COLO668 (cell line): Measurements from ENCODE around the gene H1-8.
"Not testable (repeated sequence)": the region's sequence is repeated elsewhere in the genome, so short reads cannot be mapped to it uniquely, and the experiment has no call there.

Experiments used
- DNase-seq: peaks from one replicate; lab custom pipeline; 2025; ENCODE audit not compliant: unreplicated experiment; lab: John Stamatoyannopoulos, UW

The H1-8 gene

DNA sequence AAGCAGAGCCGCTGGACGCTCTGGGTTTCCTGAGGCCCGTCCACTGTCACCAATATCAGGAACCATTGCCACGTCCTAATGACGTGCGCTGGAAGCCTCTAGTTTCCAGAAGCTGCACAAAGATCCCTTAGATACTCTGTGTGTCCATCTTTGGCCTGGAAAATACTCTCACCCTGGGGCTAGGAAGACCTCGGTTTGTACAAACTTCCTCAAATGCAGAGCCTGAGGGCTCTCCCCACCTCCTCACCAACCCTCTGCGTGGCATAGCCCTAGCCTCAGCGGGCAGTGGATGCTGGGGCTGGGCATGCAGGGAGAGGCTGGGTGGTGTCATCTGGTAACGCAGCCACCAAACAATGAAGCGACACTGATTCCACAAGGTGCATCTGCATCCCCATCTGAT, 11.3 kb upstream of the H1-8 start:
- no peak for DNase-seq

DNA sequence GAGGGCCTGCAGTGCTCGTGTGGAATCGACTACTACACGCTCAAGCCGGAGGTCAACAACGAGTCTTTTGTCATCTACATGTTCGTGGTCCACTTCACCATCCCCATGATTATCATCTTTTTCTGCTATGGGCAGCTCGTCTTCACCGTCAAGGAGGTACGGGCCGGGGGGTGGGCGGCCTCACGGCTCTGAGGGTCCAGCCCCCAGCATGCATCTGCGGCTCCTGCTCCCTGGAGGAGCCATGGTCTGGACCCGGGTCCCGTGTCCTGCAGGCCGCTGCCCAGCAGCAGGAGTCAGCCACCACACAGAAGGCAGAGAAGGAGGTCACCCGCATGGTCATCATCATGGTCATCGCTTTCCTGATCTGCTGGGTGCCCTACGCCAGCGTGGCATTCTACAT, 10.7 kb upstream of the H1-8 start:
- no peak for DNase-seq

DNA sequence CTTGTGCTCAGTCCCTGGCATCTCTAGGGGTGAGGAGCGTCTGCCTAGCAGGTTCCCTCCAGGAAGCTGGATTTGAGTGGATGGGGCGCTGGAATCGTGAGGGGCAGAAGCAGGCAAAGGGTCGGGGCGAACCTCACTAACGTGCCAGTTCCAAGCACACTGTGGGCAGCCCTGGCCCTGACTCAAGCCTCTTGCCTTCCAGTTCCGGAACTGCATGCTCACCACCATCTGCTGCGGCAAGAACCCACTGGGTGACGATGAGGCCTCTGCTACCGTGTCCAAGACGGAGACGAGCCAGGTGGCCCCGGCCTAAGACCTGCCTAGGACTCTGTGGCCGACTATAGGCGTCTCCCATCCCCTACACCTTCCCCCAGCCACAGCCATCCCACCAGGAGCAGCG, 9.6 kb upstream of the H1-8 start:
- DNase-seq = no peak

DNA sequence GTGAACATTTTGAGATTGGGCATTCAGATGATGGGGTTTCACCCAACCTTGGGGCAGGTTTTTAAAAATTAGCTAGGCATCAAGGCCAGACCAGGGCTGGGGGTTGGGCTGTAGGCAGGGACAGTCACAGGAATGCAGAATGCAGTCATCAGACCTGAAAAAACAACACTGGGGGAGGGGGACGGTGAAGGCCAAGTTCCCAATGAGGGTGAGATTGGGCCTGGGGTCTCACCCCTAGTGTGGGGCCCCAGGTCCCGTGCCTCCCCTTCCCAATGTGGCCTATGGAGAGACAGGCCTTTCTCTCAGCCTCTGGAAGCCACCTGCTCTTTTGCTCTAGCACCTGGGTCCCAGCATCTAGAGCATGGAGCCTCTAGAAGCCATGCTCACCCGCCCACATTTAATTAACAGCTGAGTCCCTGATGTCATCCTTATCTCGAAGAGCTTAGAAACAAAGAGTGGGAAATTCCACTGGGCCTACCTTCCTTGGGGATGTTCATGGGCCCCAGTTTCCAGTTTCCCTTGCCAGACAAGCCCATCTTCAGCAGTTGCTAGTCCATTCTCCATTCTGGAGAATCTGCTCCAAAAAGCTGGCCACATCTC, 8.4 kb upstream of the H1-8 start:
- DNase-seq = no peak

DNA sequence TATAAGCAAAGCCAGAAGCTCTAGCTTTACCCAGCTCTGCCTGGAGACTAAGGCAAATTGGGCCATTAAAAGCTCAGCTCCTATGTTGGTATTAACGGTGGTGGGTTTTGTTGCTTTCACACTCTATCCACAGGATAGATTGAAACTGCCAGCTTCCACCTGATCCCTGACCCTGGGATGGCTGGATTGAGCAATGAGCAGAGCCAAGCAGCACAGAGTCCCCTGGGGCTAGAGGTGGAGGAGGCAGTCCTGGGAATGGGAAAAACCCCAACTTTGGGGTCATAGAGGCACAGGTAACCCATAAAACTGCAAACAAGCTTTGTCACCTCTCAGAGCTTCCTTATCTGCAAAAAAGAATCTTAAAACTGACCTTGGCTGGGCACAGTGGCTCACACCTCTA, 7.9 kb upstream of the H1-8 start:
- no peak for DNase-seq

DNA sequence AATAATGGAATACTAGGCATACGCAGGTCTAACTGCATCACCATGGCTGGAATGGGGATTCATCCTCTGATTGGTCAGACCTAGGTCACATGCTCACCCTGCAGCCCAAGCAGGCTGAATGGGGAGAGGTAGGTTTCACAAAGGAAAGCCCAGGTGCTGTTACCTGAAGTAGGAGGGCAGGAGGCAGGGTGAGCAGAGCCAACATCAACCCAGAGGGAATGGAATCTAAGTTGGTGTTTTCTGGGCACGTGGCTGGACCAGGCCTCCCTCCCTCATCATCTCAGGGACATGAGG, 6.7 kb upstream of the H1-8 start:
- DNase-seq = no peak

DNA sequence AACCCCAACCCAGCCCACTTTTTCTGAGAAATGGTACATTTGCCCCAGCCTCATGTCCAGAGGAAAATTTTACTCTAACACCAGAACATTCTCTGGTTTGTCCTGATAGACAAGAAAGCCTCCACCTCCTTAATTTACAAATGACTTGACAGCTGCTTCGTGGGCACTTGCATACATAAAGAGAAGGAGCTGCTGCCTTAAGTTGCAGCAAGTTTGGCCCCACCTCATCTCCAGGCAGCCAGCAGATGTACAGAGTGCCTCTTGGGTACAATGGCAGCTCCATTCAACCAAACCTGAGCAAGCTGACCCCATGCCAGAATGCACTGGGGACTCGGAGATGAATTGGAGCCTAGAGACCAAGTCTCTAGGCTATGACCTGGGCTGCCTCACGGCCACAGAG, 6.2 kb upstream of the H1-8 start:
- DNase-seq = no peak

DNA sequence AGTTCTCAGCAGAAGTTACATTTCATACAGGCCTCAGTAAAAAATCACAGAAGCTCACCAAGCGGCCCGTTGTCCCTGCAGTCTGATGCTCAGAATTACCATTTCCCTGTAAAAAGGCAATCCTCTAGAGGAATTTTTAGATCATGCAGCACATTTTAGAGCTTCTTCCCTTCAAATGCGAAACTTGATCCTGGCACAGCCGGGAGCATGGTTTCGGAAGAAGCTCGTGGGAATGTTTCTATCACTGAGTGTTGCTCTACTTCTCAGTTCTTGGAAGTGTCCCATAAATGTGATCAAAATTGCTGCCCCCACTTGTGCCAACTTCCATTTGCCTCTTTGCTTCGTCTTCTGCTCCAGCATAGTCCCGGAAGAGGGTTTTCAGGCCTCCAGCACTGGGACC, 3.8 kb upstream of the H1-8 start:
- DNase-seq = no peak

DNA sequence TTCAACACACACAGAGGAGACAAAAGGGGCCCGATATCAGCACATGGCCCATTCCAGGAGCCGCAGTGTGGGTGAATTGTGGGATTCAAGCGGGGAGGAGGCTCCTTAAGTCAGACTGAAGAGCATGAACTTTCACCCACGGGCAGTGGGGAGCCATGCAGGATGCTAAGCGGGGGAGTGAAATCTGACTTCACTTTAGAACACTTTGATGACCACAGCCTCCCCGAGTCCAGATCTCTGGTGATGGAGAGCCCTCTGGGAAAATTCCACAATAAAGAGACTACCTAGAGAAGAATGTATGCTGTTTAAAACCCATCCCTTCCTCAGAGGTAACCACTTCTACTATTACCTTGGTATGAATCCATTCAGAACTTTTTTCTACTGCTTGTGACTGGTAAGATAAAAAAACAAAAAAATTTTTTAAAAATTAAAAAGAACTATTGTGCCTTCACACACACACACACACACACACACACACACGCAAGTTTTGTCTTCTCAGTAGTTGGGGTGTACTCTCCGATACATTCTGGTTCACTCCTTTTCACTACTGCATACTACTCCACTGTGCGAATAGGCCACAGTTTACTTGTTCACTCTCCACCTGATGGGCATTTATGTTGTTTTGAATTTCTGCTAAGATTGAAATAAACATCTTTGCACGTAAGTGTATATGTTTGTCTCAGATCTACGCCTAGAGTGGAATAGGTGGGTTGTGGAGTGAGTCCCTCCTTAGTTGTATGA, 2.0 kb upstream of the H1-8 start:
- no peak for DNase-seq

DNA sequence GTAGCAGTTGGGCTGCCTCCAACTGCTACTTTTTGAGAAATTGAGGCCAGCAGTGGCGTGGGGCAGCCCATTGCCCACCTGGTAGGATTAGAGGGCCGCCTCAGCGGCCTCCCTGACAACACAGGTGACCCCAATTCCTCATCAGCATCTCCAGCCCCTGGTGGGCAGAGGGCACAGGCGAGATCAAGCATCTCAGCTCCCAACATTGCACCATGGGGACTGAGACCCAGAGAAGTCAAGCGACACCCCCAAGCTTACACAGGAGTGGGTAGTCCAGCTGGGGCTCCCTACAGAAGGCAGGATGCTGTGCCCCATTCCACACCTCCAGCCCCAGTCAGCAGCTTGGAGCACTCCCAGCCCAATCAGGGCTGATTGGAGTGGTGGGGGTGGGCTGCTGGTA, 228 bp upstream of the H1-8 start:
- no peak for DNase-seq

DNA sequence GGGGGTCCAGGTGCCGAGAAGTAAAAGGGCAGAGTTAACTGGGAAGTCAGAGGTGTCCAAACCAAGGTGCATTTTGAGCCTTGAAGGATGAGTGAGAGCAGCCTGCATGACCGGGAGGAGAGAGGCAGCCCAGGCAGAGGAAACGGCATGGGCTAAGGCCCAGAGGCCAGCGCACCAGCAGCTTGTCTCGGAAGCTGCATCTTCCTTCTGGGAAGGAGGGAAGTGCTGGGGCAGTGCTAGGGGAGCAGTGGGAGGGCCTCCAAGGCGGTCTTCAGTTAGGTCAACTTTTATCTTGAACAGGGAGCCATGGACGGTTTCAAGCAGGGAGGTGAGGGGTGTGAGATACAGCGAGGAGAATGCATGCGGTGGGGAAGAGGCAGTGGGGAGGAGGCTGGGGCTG, 1.0 kb downstream of the H1-8 start:
- DNase-seq = no peak

DNA sequence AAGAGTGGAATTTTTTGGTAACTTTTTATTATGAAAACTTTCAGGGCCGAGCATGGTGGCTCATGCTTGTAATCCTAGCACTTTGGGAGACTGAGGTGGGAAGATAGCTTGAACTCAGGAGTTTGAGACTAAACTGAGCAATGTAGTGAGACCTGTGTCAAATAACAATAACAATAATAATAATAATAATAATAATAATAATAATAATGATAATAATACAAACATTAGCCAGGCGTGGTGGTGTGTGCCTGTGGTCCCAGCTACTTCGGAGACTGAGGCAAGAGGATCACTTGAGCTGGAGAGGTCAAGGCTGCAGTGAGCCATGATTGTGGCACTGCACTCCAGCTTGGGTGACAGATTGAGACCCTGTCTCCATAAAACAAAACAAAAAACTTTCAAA, 3.0 kb downstream of the H1-8 start:
- not testable (repeated sequence) for DNase-seq

DNA sequence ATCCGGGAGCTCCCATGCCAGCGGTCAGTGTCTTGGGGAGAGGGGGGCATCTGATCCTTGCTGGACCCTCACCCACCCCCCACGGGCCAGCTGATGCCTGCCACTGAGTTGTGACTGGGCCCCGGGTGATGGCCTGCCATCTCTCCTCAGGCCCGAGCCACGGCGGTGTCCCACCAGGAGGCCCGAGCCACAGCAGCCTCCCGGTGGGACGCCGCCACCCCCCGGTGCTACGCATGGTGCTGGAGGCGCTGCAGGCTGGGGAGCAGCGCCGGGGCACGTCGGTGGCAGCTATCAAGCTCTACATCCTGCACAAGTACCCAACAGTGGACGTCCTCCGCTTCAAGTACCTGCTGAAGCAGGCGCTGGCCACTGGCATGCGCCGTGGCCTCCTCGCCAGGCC, 4.3 kb downstream of the H1-8 start:
- no peak for DNase-seq

DNA sequence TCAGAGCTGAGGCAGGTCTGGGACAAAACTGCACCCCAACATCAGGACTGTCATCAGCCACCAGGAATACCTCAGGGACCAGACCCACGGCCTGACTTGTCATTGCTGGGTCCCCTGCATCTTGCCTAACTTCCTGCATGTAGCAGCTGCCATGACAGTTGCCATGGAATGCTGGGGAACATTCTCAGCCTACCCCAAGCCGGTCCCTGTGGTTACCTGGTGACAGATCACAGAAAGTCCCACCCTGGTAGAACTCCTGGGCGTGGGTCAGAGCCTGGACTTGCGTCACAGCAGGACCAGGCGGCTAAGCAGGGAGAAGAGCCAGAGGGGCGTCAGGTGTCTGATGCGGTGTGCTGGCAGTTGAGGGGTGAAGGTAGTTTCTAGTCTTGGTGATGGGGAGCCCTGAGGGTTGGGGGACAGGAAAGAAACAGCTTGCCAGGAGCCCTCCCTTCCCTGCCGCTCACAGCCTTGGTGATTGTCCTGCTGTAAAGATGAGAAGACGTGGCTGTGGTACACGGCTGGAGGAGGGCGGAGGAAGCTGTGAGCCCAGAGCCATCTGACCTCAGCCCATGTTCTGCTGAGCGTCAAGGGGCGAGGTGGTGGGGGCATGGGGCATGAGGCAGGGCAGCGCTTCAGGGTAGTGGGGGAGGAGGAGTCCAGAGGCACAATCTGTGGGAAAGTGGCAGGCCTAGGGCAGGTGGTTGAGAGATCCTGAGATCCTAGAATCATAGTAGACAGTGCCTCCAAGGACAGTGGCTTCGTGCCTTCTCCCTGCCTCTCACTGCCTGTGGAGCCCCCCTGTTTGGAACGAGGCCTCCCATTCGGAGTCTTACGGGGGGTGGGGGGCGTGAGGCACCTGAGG, 5.4 kb downstream of the H1-8 start:
- no peak for DNase-seq

DNA sequence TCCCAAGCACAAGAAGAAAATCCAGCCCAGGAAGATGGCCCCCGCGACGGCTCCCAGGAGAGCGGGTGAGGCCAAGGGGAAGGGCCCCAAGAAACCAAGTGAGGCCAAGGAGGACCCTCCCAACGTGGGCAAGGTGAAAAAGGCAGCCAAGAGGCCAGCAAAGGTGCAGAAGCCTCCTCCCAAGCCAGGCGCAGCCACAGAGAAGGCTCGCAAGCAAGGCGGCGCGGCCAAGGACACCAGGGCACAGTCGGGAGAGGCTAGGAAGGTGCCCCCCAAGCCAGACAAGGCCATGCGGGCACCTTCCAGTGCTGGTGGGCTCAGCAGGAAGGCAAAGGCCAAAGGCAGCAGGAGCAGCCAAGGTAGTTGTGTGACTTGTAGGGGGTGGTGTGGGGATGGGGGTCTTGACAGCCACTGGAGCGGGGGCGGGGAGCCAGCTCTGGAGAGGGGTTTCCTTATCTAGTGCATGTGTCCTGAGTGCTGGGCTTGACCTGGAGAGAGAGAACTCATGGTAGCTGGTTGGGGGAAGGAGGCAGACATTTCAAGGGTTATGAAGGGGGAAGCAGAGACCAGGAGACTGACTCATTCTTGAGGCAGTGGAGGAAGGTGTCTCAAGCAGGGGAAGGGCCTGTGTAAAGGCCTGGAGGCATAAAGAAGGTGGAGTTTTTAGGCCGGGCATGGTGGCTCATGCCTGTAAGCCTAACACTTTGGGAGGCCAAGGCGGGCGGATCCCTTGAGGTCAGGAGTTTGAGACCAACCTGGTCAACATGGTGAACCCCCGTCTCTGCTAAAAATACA, 6.2 kb downstream of the H1-8 start:
- DNase-seq = no peak

DNA sequence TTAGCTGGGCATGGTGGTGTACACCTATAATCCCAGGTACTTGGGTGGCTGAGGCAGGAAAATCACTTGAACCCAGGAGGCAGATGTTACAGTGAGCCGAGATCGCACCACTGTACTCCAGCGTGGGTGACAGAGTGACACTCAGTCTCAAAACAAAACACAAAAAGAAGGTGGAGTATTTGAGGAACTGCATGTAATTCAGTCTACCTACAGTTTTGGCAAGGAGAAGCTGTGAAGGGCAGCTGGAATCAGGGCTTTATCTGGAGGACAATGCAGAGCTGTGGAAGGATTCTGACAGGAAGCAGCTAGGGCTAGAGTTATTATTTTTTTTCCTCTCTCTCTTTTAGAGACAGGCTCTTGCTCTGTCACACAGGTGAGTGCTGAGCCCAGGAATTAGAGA, 6.8 kb downstream of the H1-8 start:
- DNase-seq = no peak

DNA sequence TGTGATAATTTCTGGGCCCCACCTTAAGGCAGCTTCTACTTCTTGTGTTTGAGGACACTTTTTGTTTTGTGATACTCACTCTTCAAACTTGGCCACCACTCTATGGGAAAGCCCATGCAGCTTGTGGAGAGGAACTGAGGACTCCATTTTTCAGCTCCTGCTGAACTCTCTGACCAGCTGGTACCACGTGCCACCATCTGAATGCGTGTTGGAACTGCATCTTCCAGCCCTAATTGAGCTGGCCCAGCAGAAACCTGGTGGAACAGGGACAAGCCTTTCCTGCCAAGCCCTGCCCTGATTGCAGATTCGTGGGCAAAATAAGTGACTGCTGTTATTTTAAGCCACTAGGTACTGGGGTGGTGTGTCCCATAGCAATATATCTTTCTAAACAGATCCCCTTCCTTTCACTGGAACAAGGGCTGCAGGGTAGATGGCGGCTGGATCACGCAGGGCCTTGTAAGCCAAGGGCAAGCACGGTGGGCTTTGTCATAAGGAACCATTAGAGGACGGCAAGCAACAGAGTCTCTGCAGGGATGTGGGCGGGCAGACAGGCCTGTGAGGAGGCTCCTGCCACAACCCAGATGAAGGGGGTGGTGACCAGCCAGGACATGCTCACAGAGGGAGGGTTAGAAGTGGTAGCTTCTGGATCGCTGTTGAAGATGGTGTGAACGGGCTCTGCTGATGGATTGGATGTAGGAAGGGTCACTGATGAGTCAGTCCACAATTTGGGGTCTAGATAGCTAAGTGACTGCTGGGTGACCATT, 9.5 kb downstream of the H1-8 start:
- DNase-seq = no peak

DNA sequence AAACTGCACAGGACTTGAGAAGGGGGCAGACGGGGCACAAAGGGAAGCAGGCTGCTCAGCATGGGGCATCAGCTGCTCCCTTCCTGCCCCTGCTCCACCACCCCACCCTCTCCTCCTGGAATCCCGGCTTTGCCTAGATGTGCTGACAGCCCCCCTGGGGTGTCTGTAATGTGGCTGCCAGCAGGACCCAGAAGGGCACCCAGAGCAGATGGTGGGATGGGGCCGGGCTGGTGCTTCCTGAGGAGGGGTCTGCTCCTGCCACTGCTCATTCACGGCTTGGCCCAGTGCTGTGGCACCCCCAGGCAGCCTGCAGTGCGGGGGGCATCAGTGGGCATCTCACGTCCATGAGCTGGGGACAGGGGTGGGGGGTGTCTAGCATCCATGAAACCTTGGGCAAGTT, 10.2 kb downstream of the H1-8 start:
- no peak for DNase-seq

DNA sequence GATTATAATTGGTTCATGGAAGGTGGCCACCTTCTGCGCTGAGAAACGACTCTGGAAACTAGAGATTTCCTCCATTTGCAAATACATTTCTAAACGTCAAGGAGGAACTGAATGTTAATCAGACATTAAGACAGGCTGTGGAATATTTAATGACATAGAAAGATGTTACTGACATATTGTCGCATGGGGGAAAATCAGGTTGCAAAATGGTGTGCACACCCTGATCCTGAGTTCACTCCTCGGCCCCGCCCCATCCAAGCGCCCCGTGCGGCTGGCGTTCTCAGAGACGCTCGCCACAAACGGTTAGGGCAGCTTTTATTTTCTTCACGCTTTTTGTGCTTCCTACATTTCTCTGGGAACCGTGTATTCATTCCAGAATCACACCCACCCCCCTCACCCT, 10.7 kb downstream of the H1-8 start:
- no peak for DNase-seq

DNA sequence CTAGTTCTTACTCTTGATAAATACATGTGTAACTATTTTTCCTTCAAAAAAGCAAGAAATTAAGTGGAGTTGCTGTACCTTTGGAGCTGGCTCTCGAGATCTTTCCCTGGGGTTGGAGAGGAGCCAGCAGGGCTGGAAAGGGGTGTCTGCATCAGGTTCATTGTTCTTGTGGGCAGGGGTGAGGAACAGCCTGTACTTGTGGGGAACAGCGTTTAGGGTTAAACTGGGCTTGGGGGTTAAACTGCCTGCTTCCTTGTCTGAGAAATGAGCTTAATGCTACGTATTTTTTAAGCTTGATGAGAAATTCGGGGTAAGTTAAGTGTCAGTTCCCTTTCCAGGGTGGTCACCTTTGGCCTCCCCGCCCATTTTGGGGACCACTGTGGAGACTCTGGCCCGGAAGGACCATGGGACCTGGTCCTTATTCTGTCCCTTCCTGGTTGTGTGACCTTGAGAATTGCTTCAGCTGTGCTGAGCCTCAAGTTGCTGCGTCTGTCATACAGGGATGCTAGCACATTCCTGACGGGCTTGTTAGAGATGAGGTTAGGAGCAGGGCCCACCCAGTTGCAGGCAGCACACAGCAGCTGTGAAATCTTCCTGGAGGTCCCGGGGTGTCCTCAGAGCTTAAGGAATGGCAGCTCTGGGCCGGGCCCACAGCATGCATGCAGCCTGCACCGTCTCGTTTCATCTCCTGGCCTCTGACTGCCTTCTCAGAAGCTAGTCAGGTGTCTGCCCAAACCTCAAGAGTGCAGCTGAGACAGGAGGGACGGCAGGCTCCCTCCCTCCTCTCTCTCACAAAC, 11.6 kb downstream of the H1-8 start:
- no peak for DNase-seq
